H1 (cell line): ENCODE results near the gene GMEB1.
A peak's percentile ranks its signal among the peaks of the same experiment; 100 is the strongest.

Experiments used
- BACH1 ChIP-seq: IDR thresholded peaks from 2 replicates; pipeline ENCODE4 v1.6.1; 2012; ENCODE audit warnings: low read length, improper control_type of control experiment
- CTCF ChIP-seq, 3 experiments: IDR thresholded peaks; 1 replicate in 2 of 3; 2 replicates in 1 of 3; pipeline versions ENCODE4 v1.5.1 to v1.6.1; 2011; ENCODE audit warnings: low read length in 3 of 3, mild to moderate bottlenecking in 3 of 3, inconsistent platforms in 2 of 3, low read depth in 1 of 3, moderate library complexity in 1 of 3; ENCODE audit not compliant: insufficient read depth in 1 of 3; ENCODE audit errors: control extremely low read depth in 1 of 3
- EZH2 ChIP-seq: fragments of 200-600 bp; sonication (generic); IDR thresholded peaks from 2 replicates; pipeline ENCODE4 v1.7.1; 2012; ENCODE audit warnings: low read depth, mild to moderate bottlenecking, moderate library complexity, low read length, inconsistent platforms; ENCODE audit not compliant: severe bottlenecking
- POLR2A ChIP-seq, 2 experiments: IDR thresholded peaks; 1 replicate in 1 of 2; 2 replicates in 1 of 2; pipeline ENCODE4 v1.6.1; 2011; ENCODE audit warnings: low read depth in 2 of 2, low read length in 2 of 2, mild to moderate bottlenecking in 2 of 2; ENCODE audit errors: control extremely low read depth in 1 of 2
- RAD21 ChIP-seq, 2 experiments: IDR thresholded peaks in 1 of 2; conservative IDR thresholded peaks in 1 of 2; 2 replicates each; pipeline ENCODE4 v1.6.1; 2011; ENCODE audit warnings: low read depth in 2 of 2, low read length in 2 of 2, improper control_type of control experiment in 1 of 2, inconsistent platforms in 1 of 2, mild to moderate bottlenecking in 1 of 2, moderate library complexity in 1 of 2
- TAF1 ChIP-seq: IDR thresholded peaks from 2 replicates; pipeline ENCODE4 v1.6.1; 2011; ENCODE audit warnings: mild to moderate bottlenecking, low read depth, low read length
- TCF12 ChIP-seq: IDR thresholded peaks from 2 replicates; pipeline ENCODE4 v1.6.1; 2011; ENCODE audit warnings: low read depth, mild to moderate bottlenecking, low read length

GRCh38 chr1:28718586-28719331 is 50.2 kb downstream of the GMEB1 start:
- TF ChIP-seq BACH1 = peak; percentile 88
- no peak for TF ChIP-seq CTCF (IDR thresholded peaks at IDR 0.05; ENCODE audit: control extremely low read depth in 1 of 3, insufficient read depth in 1 of 3, low read depth in 1 of 3, low read length in 3 of 3)
- no peak for TF ChIP-seq TCF12
- TF ChIP-seq TAF1 = no peak
- no peak for TF ChIP-seq EZH2
- TF ChIP-seq RAD21 (IDR thresholded peaks at IDR 0.05 in 1 of 2, conservative IDR thresholded peaks at IDR 0.05 in 1 of 2; ENCODE audit: low read depth in 2 of 2, low read length in 2 of 2) = no peak
- TF ChIP-seq POLR2A (IDR thresholded peaks at IDR 0.05; ENCODE audit: control extremely low read depth in 1 of 2, low read depth in 2 of 2, low read length in 2 of 2) = no peak
